WTC11 (cell line): ENCODE data around the gene IFI16. TPM values are rescaled to one million over a fixed set of nuclear protein-coding genes. Genes with fewer than 3 reads are reported as not detected.

Source experiments
- ATAC-seq: fragments of 200-7000 bp; cut with Tn5 transposase; 2 replicates; pipeline ENCODE4 v1.10.0; 2021; ENCODE audit warnings: mild to moderate bottlenecking, moderate library complexity
- CTCF ChIA-PET: fragments of 300-600 bp; sonication (Branson Sonifier 250); formaldehyde crosslinking; loops from one replicate; lab custom pipeline; 2021; ENCODE audit warnings: antibody characterized with exemption; lab: Charles Lee
- POLR2A ChIA-PET: fragments of 350-600 bp; sonication (Branson Sonifier 250); formaldehyde crosslinking; loops from one replicate; lab custom pipeline; 2021; ENCODE audit warnings: antibody characterized with exemption; lab: Charles Lee
- DNase-seq: peaks from one replicate; pipeline ENCODE4 v3.0.0; 2021; ENCODE audit warnings: low spot score
- H3K27ac Mint-ChIP-seq: 2 replicates; pipeline ENCODE4 v1.8.0; 2021; ENCODE audit warnings: mixed read lengths
- H3K27me3 Mint-ChIP-seq: 2 replicates; pipeline ENCODE4 v1.8.0; 2021; ENCODE audit warnings: low read depth, mild to moderate bottlenecking, moderate library complexity, mixed read lengths
- H3K36me3 Mint-ChIP-seq: 2 replicates; pipeline ENCODE4 v1.8.0; 2021; ENCODE audit warnings: mixed read lengths
- H3K4me1 Mint-ChIP-seq: 2 replicates; pipeline ENCODE4 v1.8.0; 2022; ENCODE audit warnings: mixed read lengths
- H3K4me3 Mint-ChIP-seq: 2 replicates; pipeline ENCODE4 v1.8.0; 2021; ENCODE audit warnings: mild to moderate bottlenecking, moderate library complexity, mixed read lengths
- H3K9me3 Mint-ChIP-seq: 2 replicates; pipeline ENCODE4 v1.8.0; 2021; ENCODE audit warnings: mixed read lengths
- ARID4B ChIP-seq: sonication (generic); formaldehyde crosslinking; IDR thresholded peaks from 2 replicates; pipeline ENCODE4 v1.8.0; 2023; ENCODE audit warnings: missing genetic modification reagents, mild to moderate bottlenecking, borderline replicate concordance
- CTCF ChIP-seq: fragments of 200-600 bp; IDR thresholded peaks from 2 replicates; pipeline ENCODE4 v1.8.0; 2022; ENCODE audit warnings: antibody characterized with exemption
- E2F4 ChIP-seq: sonication (generic); formaldehyde crosslinking; IDR thresholded peaks from 2 replicates; pipeline ENCODE4 v1.8.1; 2022; ENCODE audit warnings: low read depth, mild to moderate bottlenecking, moderate library complexity, missing genetic modification reagents, borderline replicate concordance
- ETV6 ChIP-seq: sonication (generic); formaldehyde crosslinking; IDR thresholded peaks from 2 replicates; pipeline ENCODE4 v1.8.1; 2022; ENCODE audit warnings: mild to moderate bottlenecking, missing genetic modification reagents
- HMGA2 ChIP-seq: fragments of 250-450 bp; sonication (Bioruptor Pico); IDR thresholded peaks from 2 replicates; pipeline ENCODE4 v1.4.0; 2021; ENCODE audit warnings: mild to moderate bottlenecking, moderate library complexity
- IRF1 ChIP-seq: sonication (generic); formaldehyde crosslinking; IDR thresholded peaks from 2 replicates; pipeline ENCODE4 v1.8.0; 2023; ENCODE audit warnings: missing genetic modification reagents
- IRF2 ChIP-seq: sonication (generic); formaldehyde crosslinking; IDR thresholded peaks from 2 replicates; pipeline ENCODE4 v1.8.0; 2022; ENCODE audit warnings: low read depth, missing genetic modification reagents, borderline replicate concordance
- JAZF1 ChIP-seq: fragments of 250-450 bp; sonication (Bioruptor Pico); IDR thresholded peaks from 2 replicates; pipeline ENCODE4 v1.9.0; 2021; ENCODE audit warnings: moderate library complexity, mild to moderate bottlenecking, inconsistent platforms
- NFATC4 ChIP-seq: fragments of 250-450 bp; sonication (Bioruptor Pico); IDR thresholded peaks from 2 replicates; pipeline ENCODE4 v1.9.0; 2021; ENCODE audit warnings: mild to moderate bottlenecking
- NFYB ChIP-seq: sonication (generic); formaldehyde crosslinking; conservative IDR thresholded peaks from 2 replicates; pipeline ENCODE4 v1.8.0; 2022; ENCODE audit warnings: low read depth, missing genetic modification reagents
- NR1H2 ChIP-seq: sonication (generic); formaldehyde crosslinking; IDR thresholded peaks from 2 replicates; pipeline ENCODE4 v1.9.0; 2021; ENCODE audit warnings: mild to moderate bottlenecking, moderate library complexity, missing genetic modification reagents
- SMAD3 ChIP-seq: sonication (generic); formaldehyde crosslinking; IDR thresholded peaks from 2 replicates; pipeline ENCODE4 v1.8.0; 2022; ENCODE audit warnings: missing genetic modification reagents, mild to moderate bottlenecking, borderline replicate concordance
- SOX15 ChIP-seq: fragments of 250-450 bp; sonication (Bioruptor Pico); IDR thresholded peaks from 2 replicates; pipeline ENCODE4 v1.9.0; 2021; ENCODE audit warnings: mild to moderate bottlenecking
- TEAD1 ChIP-seq: sonication (generic); formaldehyde crosslinking; IDR thresholded peaks from 2 replicates; pipeline ENCODE4 v1.8.0; 2022; ENCODE audit warnings: mild to moderate bottlenecking, missing genetic modification reagents
- USF2 ChIP-seq: sonication (generic); formaldehyde crosslinking; IDR thresholded peaks from 2 replicates; pipeline ENCODE4 v1.8.1; 2023; ENCODE audit warnings: mild to moderate bottlenecking, missing genetic modification reagents, moderate library complexity
- ZMAT4 ChIP-seq: fragments of 250-450 bp; sonication (Bioruptor Pico); IDR thresholded peaks from 2 replicates; pipeline ENCODE4 v1.9.0; 2021; ENCODE audit warnings: mild to moderate bottlenecking
- ZNF138 ChIP-seq: sonication (generic); formaldehyde crosslinking; conservative IDR thresholded peaks from 2 replicates; pipeline ENCODE4 v1.8.1; 2022; ENCODE audit warnings: mild to moderate bottlenecking, moderate library complexity, missing genetic modification reagents
- ZNF263 ChIP-seq: sonication (generic); formaldehyde crosslinking; IDR thresholded peaks from 2 replicates; pipeline ENCODE4 v1.8.1; 2022; ENCODE audit warnings: low read depth, mild to moderate bottlenecking, moderate library complexity, missing genetic modification reagents
- ZNF317 ChIP-seq: sonication (generic); formaldehyde crosslinking; IDR thresholded peaks from 2 replicates; pipeline ENCODE4 v1.8.1; 2023; ENCODE audit warnings: low read depth, mild to moderate bottlenecking, moderate library complexity, missing genetic modification reagents, borderline replicate concordance
- ZNF396 ChIP-seq: fragments of 250-450 bp; sonication (Bioruptor Pico); IDR thresholded peaks from 2 replicates; pipeline ENCODE4 v1.8.0; 2021; ENCODE audit warnings: mild to moderate bottlenecking, moderate library complexity, borderline replicate concordance
- total RNA-seq: library from RNA; stranded (reverse); gene quantifications from 3 replicates; pipeline ENCODE4 v1.2.3, GENCODE V29; 2021

IFI16 gene
- total RNA-seq, 1 experiment from 2014 or later: 3.2 TPM

GRCh38 chr1:159055181-159055641 is 45.5 kb downstream of the IFI16 start:
- ATAC-seq: no peak
- H3K9me3 Mint-ChIP-seq: peaks cover 3% of the 10 kb centered on the region; the same call in 1 of the 2 replicates

More at GRCh38 chr1:159055181-159055641, 45.5 kb downstream of the IFI16 start:
- Mint-ChIP-seq H3K36me3 (no peaks in the 10 kb centered on the region), H3K4me3 (no peak overlapping the region), H3K4me1 (peaks cover 11% of the 10 kb centered on the region), H3K27ac (no peak overlapping the region), H3K27me3 (no peaks in the 10 kb centered on the region)
- ChIA-PET POLR2A (no interaction called here), CTCF (interaction anchor here (1.1 to 1.3 kb wide), 2 partner anchors 16 to 852 kb away, joined by 3 to 4 read pairs; no protein-coding TSS in a partner anchor)
- no peak for DNase-seq
- TF ChIP-seq ZNF317 (CRISPR knock-in tag) (no peak), JAZF1 (no peak), HMGA2 (CRISPR knock-in tag) (no peak), IRF1 (CRISPR knock-in tag) (no peak), TEAD1 (CRISPR knock-in tag) (no peak), NR1H2 (no peak), E2F4 (CRISPR knock-in tag) (no peak), SMAD3 (CRISPR knock-in tag) (no peak), SOX15 (CRISPR knock-in tag) (no peak), ARID4B (CRISPR knock-in tag) (no peak), USF2 (CRISPR knock-in tag) (no peak), IRF2 (CRISPR knock-in tag) (no peak), CTCF (no peak), NFYB (no peak), ZNF138 (CRISPR knock-in tag) (no peak), NFATC4 (no peak), ETV6 (no peak), ZNF263 (no peak), ZMAT4 (CRISPR knock-in tag) (no peak), ZNF396 (no peak)
